Mesothelial cell of epicardium (in vitro differentiated cells): Measurements from ENCODE around the gene FAP. TPM values are rescaled to one million over a fixed set of nuclear protein-coding genes. Genes with fewer than 3 reads are reported as not detected.

Experiments
- DNase-seq, 2 experiments: peaks; one replicate each; pipeline ENCODE4 v3.0.0; 2021; ENCODE audit warnings: low spot score in 2 of 2; ENCODE audit not compliant: unreplicated experiment in 2 of 2
- H3K27ac Mint-ChIP-seq: 2 replicates; pipeline ENCODE4 v1.8.0; 2021; ENCODE audit warnings: mixed read lengths
- H3K27me3 Mint-ChIP-seq: 2 replicates; pipeline ENCODE4 v1.8.0; 2021; ENCODE audit warnings: low read depth, mixed read lengths
- H3K36me3 Mint-ChIP-seq: 2 replicates; pipeline ENCODE4 v1.8.0; 2021; ENCODE audit warnings: mixed read lengths
- H3K4me1 Mint-ChIP-seq: 2 replicates; pipeline ENCODE4 v1.8.0; 2021; ENCODE audit warnings: mixed read lengths
- H3K4me3 Mint-ChIP-seq: 2 replicates; pipeline ENCODE4 v1.8.0; 2021; ENCODE audit warnings: mild to moderate bottlenecking, moderate library complexity, mixed read lengths
- H3K9me3 Mint-ChIP-seq: 2 replicates; pipeline ENCODE4 v1.8.0; 2021; ENCODE audit warnings: mixed read lengths
- CTCF ChIP-seq: fragments of 200-600 bp; sonication (generic); IDR thresholded peaks from one replicate; pipeline ENCODE4 v1.5.0; 2021; ENCODE audit warnings: antibody characterized with exemption; ENCODE audit not compliant: unreplicated experiment
- total RNA-seq: library from RNA; stranded (reverse); gene quantifications from 3 replicates; pipeline ENCODE4 v1.2.1, GENCODE V29; 2021

Gene FAP
- total RNA-seq, 1 donor from 2014 or later: 59.6 TPM

GRCh38 chr2:162241571-162241970 is 1.7 kb downstream of the FAP start:
- Mint-ChIP-seq H3K36me3 (peaks cover 12% of the 10 kb centered on the region), H3K4me1 (peaks cover 39% of the 10 kb centered on the region), H3K4me3 (peak overlapping the region; percentile 77), H3K9me3 (peaks cover 3% of the 10 kb centered on the region), H3K27ac (peak overlapping the region; percentile 96), H3K27me3 (no peaks in the 10 kb centered on the region)
- no peak for TF ChIP-seq CTCF
- DNase-seq: no peak

GRCh38 chr2:162234620-162235462 is 8.4 kb downstream of the FAP start:
- H3K9me3 Mint-ChIP-seq: no peaks in the 10 kb centered on the region
- peaks cover 22% of the 10 kb centered on the region for H3K36me3 Mint-ChIP-seq
- H3K27ac Mint-ChIP-seq: no peak overlapping the region
- no peak for DNase-seq
- peaks cover 10% of the 10 kb centered on the region for H3K4me1 Mint-ChIP-seq
- H3K4me3 Mint-ChIP-seq: no peak overlapping the region
- H3K27me3 Mint-ChIP-seq: no peaks in the 10 kb centered on the region
- TF ChIP-seq CTCF: no peak

GRCh38 chr2:162233197-162233596 is 10.0 kb downstream of the FAP start:
- Mint-ChIP-seq H3K36me3 (peaks cover 18% of the 10 kb centered on the region), H3K27me3 (no peaks in the 10 kb centered on the region), H3K4me3 (no peak overlapping the region), H3K9me3 (no peaks in the 10 kb centered on the region), H3K27ac (peak overlapping the region; percentile 13), H3K4me1 (peaks cover 10% of the 10 kb centered on the region)
- TF ChIP-seq CTCF: no peak
- DNase-seq: no peak

GRCh38 chr2:162232671-162233070 is 10.6 kb downstream of the FAP start:
- Mint-ChIP-seq H3K4me1 (peaks cover 10% of the 10 kb centered on the region), H3K9me3 (no peaks in the 10 kb centered on the region), H3K4me3 (no peak overlapping the region), H3K27me3 (no peaks in the 10 kb centered on the region), H3K27ac (peak overlapping the region; percentile 13), H3K36me3 (peaks cover 13% of the 10 kb centered on the region)
- DNase-seq: no peak
- TF ChIP-seq CTCF: no peak

GRCh38 chr2:162232027-162232426 is 11.2 kb downstream of the FAP start:
- no peak overlapping the region for H3K4me3 Mint-ChIP-seq
- H3K27me3 Mint-ChIP-seq: no peaks in the 10 kb centered on the region
- peaks cover 9% of the 10 kb centered on the region for H3K36me3 Mint-ChIP-seq
- H3K27ac Mint-ChIP-seq: no peak overlapping the region
- no peaks in the 10 kb centered on the region for H3K9me3 Mint-ChIP-seq
- TF ChIP-seq CTCF: no peak
- peaks cover 10% of the 10 kb centered on the region for H3K4me1 Mint-ChIP-seq
- DNase-seq: no peak
